ENCODE results near the gene CDCP1.

DNA sequence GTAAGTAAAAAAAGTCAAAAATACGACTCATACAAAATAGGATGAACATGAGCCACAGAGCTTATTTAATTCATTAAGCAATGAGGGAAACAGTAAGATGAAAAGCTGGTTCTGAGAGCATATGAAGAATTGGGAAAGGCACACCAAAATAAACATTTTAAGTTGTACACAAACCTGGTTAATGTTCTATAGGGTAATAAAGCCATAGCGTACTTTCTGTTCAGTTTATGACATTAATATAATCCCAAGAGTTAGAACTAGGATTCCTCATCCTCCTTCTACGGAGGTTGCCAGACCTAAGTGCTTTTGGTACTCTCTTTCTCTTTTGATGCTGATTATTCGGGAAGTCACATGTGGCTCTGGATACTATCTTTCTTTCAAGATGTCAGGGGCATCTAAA, 78.7 kb downstream of the CDCP1 start:
- TF ChIP-seq CTCF (IDR thresholded peaks at IDR 0.05) (no peak), POLR2A (IDR thresholded peaks at IDR 0.05) (no peak)
